GM12872 (cell line): Measurements from ENCODE around the gene RHBG.

Source experiments
- CTCF ChIP-seq: IDR thresholded peaks from 3 replicates; pipeline ENCODE4 v1.5.1; 2011; ENCODE audit warnings: low read depth, mild to moderate bottlenecking, low read length, moderate library complexity; ENCODE audit not compliant: insufficient read depth

RHBG gene

GRCh38 chr1:156431769-156432668 lies 63.0 kb downstream of the RHBG start:
- TF ChIP-seq CTCF: no peak

GRCh38 chr1:156432669-156433018 lies 63.6 kb downstream of the RHBG start:
- no peak for TF ChIP-seq CTCF

- no peak for TF ChIP-seq CTCF
Observed at GRCh38 chr1:156433032-156433431, 64.0 kb downstream of the RHBG start.

GRCh38 chr1:156433602-156434001 lies 64.6 kb downstream of the RHBG start:
- no peak for TF ChIP-seq CTCF
